H1 (cell line): ENCODE measurements around the gene RPS6KA2. TPM values are rescaled to one million over a fixed set of nuclear protein-coding genes. Genes with fewer than 3 reads are reported as not detected.

Experiments used
- CREB1 ChIP-seq: IDR thresholded peaks from 2 replicates; pipeline ENCODE4 v1.6.1; 2012; ENCODE audit warnings: inconsistent platforms
- FOSL1 ChIP-seq: IDR thresholded peaks from 2 replicates; pipeline ENCODE4 v1.6.1; 2011; ENCODE audit warnings: mild to moderate bottlenecking, low read depth, low read length, moderate library complexity; ENCODE audit not compliant: insufficient read depth
- HDAC6 ChIP-seq: IDR thresholded peaks from one replicate; pipeline ENCODE4 v1.7.1; 2012; ENCODE audit warnings: low read depth, mild to moderate bottlenecking, inconsistent platforms, low read length, moderate library complexity
- NRF1 ChIP-seq: IDR thresholded peaks from 2 replicates; pipeline ENCODE4 v1.6.1; 2011; ENCODE audit warnings: mild to moderate bottlenecking, low read depth, low read length, improper control_type of control experiment
- SIN3A ChIP-seq, 2 experiments: IDR thresholded peaks in 1 of 2; conservative IDR thresholded peaks in 1 of 2; 2 replicates each; pipeline ENCODE4 v1.6.1; 2011 to 2012; ENCODE audit warnings: low read length in 2 of 2, improper control_type of control experiment in 1 of 2, low read depth in 1 of 2, mild to moderate bottlenecking in 1 of 2
- SP2 ChIP-seq: IDR thresholded peaks from 2 replicates; pipeline ENCODE4 v1.6.1; 2012; ENCODE audit warnings: mild to moderate bottlenecking, low read length, inconsistent platforms
- TAF7 ChIP-seq: optimal IDR thresholded peaks from 2 replicates; pipeline ENCODE3; 2011; ENCODE audit warnings: low read depth, mild to moderate bottlenecking, inconsistent platforms, low read length, moderate library complexity, borderline replicate concordance
- TBP ChIP-seq: IDR thresholded peaks from 2 replicates; pipeline ENCODE4 v1.6.1; 2011; ENCODE audit warnings: low read depth, low read length, improper control_type of control experiment
- TEAD4 ChIP-seq: IDR thresholded peaks from 2 replicates; pipeline ENCODE4 v1.6.1; 2012; ENCODE audit warnings: low read depth, low read length, inconsistent platforms, mixed read lengths
- YY1 ChIP-seq: IDR thresholded peaks from 2 replicates; pipeline ENCODE4 v1.6.1; 2011; ENCODE audit warnings: low read depth, mild to moderate bottlenecking, low read length
- polyA plus RNA-seq, 7 experiments: library from polyadenylated mRNA; depleted of rRNA in 3 of 7; stranded (reverse) in 5 of 7; unstranded in 2 of 7; fragments of >200 nt in 5 of 7; fragments of 200-250 nt in 2 of 7; gene quantifications; 1 replicate in 5 of 7; 2 replicates in 1 of 7; 4 replicates in 1 of 7; pipeline versions ENCODE4 v1.2.1 to v1.2.3, GENCODE V29; 2011 to 2013; ENCODE audit warnings: missing spikeins in 2 of 7, mixed read lengths in 2 of 7
- total RNA-seq: library from RNA; stranded (reverse); fragmentation: NEBNext Ultra II Directional; extraction: Animal tissue kit (Norgen Biotek cat#: 25700); gene quantifications from 2 replicates; pipeline ENCODE4 v1.2.1, GENCODE V29; 2021
- TF ChIP-seq, protein P1 (sequence below): fragments of 300-600 bp; sonication (generic); IDR thresholded peaks from 2 replicates; pipeline ENCODE4 v1.7.1; 2012; ENCODE audit warnings: low read length, moderate library complexity, mild to moderate bottlenecking, inconsistent platforms; ENCODE audit not compliant: insufficient replicate concordance
- TF ChIP-seq, protein P2 (sequence below): IDR thresholded peaks from 2 replicates; pipeline ENCODE4 v1.6.1; 2012; ENCODE audit warnings: inconsistent platforms

The RPS6KA2 gene
- total and polyA plus RNA-seq, 2 of the 8 experiments (the other 6 are each of a cell fraction or from before 2014, with no cell fraction given): 8.8 to 25.7 TPM

DNA sequence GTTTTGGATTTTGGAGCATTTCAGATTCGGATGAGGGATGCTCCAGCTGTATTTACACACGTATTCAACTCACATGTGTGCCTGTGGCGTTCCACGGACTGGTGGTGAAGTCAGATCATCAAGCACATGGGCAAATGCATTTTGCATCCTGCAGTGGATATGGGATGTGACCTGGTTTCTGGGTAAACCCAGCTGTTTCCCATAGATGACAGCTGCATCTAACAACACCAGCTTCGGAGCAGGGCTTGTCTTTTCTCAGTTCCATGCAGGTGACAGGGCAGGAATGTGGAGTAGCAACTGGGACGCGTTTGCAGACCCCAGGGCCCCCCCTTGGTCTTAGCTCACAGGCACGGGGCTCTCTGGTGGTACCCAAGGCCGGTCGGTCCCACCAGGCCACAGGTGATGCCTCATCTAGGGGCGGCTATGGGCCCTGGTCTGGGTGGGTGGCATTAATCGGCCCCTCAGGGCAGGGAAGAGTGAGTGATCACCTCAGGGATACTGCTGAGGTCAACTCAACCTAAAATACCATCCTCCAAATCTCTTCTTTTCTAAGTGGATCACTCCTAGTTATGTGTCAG lies 123.8 kb downstream of the RPS6KA2 start (continued):
- TF ChIP-seq, protein P1, sequence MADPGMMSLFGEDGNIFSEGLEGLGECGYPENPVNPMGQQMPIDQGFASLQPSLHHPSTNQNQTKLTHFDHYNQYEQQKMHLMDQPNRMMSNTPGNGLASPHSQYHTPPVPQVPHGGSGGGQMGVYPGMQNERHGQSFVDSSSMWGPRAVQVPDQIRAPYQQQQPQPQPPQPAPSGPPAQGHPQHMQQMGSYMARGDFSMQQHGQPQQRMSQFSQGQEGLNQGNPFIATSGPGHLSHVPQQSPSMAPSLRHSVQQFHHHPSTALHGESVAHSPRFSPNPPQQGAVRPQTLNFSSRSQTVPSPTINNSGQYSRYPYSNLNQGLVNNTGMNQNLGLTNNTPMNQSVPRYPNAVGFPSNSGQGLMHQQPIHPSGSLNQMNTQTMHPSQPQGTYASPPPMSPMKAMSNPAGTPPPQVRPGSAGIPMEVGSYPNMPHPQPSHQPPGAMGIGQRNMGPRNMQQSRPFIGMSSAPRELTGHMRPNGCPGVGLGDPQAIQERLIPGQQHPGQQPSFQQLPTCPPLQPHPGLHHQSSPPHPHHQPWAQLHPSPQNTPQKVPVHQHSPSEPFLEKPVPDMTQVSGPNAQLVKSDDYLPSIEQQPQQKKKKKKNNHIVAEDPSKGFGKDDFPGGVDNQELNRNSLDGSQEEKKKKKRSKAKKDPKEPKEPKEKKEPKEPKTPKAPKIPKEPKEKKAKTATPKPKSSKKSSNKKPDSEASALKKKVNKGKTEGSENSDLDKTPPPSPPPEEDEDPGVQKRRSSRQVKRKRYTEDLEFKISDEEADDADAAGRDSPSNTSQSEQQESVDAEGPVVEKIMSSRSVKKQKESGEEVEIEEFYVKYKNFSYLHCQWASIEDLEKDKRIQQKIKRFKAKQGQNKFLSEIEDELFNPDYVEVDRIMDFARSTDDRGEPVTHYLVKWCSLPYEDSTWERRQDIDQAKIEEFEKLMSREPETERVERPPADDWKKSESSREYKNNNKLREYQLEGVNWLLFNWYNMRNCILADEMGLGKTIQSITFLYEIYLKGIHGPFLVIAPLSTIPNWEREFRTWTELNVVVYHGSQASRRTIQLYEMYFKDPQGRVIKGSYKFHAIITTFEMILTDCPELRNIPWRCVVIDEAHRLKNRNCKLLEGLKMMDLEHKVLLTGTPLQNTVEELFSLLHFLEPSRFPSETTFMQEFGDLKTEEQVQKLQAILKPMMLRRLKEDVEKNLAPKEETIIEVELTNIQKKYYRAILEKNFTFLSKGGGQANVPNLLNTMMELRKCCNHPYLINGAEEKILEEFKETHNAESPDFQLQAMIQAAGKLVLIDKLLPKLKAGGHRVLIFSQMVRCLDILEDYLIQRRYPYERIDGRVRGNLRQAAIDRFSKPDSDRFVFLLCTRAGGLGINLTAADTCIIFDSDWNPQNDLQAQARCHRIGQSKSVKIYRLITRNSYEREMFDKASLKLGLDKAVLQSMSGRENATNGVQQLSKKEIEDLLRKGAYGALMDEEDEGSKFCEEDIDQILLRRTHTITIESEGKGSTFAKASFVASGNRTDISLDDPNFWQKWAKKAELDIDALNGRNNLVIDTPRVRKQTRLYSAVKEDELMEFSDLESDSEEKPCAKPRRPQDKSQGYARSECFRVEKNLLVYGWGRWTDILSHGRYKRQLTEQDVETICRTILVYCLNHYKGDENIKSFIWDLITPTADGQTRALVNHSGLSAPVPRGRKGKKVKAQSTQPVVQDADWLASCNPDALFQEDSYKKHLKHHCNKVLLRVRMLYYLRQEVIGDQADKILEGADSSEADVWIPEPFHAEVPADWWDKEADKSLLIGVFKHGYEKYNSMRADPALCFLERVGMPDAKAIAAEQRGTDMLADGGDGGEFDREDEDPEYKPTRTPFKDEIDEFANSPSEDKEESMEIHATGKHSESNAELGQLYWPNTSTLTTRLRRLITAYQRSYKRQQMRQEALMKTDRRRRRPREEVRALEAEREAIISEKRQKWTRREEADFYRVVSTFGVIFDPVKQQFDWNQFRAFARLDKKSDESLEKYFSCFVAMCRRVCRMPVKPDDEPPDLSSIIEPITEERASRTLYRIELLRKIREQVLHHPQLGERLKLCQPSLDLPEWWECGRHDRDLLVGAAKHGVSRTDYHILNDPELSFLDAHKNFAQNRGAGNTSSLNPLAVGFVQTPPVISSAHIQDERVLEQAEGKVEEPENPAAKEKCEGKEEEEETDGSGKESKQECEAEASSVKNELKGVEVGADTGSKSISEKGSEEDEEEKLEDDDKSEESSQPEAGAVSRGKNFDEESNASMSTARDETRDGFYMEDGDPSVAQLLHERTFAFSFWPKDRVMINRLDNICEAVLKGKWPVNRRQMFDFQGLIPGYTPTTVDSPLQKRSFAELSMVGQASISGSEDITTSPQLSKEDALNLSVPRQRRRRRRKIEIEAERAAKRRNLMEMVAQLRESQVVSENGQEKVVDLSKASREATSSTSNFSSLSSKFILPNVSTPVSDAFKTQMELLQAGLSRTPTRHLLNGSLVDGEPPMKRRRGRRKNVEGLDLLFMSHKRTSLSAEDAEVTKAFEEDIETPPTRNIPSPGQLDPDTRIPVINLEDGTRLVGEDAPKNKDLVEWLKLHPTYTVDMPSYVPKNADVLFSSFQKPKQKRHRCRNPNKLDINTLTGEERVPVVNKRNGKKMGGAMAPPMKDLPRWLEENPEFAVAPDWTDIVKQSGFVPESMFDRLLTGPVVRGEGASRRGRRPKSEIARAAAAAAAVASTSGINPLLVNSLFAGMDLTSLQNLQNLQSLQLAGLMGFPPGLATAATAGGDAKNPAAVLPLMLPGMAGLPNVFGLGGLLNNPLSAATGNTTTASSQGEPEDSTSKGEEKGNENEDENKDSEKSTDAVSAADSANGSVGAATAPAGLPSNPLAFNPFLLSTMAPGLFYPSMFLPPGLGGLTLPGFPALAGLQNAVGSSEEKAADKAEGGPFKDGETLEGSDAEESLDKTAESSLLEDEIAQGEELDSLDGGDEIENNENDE: no peak
- TF ChIP-seq SIN3A (conservative IDR thresholded peaks at IDR 0.05 in 1 of 2, IDR thresholded peaks at IDR 0.05 in 1 of 2; ENCODE audit: low read depth in 1 of 2, low read length in 2 of 2) (no peak), TAF7 (no peak), TBP (no peak), NRF1 (no peak), TEAD4 (no peak), FOSL1 (no peak), YY1 (no peak), HDAC6 (no peak), CREB1 (no peak), SP2 (no peak)
- TF ChIP-seq, protein P2, sequence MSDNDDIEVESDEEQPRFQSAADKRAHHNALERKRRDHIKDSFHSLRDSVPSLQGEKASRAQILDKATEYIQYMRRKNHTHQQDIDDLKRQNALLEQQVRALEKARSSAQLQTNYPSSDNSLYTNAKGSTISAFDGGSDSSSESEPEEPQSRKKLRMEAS: no peak
